ENCODE results near the gene FHIT. TPM values are rescaled to one million over a fixed set of nuclear protein-coding genes. Genes with fewer than 3 reads are reported as not detected.

Gene FHIT
- total and polyA plus RNA-seq, 10 of the 15 experiments (the other 5 are each of a cell fraction or from before 2014, with no cell fraction given), result 4.2 to 14.9 (median 9.4) TPM

DNA sequence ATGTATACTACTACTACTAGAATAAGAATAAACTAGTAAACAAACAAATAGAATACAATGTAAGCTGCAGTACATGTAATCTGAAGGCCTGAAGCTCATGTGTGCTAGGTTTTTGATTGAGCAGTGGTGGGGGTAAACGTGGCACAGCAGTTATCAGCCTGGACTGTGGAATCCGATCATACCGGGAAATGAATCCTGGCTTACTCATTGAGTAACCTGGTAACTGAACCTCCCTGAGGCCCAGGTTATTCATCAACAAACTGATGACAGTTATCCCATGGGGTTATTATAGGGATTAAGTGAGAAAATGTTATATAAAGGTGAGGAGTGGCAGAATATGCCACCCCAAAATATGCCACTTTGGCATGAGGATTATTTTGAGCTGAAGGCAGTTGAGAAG lies 339.1 kb downstream of the FHIT start (continued):
- TF ChIP-seq, protein P1, sequence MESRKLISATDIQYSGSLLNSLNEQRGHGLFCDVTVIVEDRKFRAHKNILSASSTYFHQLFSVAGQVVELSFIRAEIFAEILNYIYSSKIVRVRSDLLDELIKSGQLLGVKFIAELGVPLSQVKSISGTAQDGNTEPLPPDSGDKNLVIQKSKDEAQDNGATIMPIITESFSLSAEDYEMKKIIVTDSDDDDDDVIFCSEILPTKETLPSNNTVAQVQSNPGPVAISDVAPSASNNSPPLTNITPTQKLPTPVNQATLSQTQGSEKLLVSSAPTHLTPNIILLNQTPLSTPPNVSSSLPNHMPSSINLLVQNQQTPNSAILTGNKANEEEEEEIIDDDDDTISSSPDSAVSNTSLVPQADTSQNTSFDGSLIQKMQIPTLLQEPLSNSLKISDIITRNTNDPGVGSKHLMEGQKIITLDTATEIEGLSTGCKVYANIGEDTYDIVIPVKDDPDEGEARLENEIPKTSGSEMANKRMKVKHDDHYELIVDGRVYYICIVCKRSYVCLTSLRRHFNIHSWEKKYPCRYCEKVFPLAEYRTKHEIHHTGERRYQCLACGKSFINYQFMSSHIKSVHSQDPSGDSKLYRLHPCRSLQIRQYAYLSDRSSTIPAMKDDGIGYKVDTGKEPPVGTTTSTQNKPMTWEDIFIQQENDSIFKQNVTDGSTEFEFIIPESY (IDR thresholded peaks at IDR 0.05), result no peak
- TF ChIP-seq ZSCAN29 (IDR thresholded peaks at IDR 0.05) (no peak), DPF2 (IDR thresholded peaks at IDR 0.05) (no peak)
- TF ChIP-seq, protein P2, sequence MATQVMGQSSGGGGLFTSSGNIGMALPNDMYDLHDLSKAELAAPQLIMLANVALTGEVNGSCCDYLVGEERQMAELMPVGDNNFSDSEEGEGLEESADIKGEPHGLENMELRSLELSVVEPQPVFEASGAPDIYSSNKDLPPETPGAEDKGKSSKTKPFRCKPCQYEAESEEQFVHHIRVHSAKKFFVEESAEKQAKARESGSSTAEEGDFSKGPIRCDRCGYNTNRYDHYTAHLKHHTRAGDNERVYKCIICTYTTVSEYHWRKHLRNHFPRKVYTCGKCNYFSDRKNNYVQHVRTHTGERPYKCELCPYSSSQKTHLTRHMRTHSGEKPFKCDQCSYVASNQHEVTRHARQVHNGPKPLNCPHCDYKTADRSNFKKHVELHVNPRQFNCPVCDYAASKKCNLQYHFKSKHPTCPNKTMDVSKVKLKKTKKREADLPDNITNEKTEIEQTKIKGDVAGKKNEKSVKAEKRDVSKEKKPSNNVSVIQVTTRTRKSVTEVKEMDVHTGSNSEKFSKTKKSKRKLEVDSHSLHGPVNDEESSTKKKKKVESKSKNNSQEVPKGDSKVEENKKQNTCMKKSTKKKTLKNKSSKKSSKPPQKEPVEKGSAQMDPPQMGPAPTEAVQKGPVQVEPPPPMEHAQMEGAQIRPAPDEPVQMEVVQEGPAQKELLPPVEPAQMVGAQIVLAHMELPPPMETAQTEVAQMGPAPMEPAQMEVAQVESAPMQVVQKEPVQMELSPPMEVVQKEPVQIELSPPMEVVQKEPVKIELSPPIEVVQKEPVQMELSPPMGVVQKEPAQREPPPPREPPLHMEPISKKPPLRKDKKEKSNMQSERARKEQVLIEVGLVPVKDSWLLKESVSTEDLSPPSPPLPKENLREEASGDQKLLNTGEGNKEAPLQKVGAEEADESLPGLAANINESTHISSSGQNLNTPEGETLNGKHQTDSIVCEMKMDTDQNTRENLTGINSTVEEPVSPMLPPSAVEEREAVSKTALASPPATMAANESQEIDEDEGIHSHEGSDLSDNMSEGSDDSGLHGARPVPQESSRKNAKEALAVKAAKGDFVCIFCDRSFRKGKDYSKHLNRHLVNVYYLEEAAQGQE (IDR thresholded peaks at IDR 0.05; ENCODE audit: low read depth, low read length), result no peak

DNA sequence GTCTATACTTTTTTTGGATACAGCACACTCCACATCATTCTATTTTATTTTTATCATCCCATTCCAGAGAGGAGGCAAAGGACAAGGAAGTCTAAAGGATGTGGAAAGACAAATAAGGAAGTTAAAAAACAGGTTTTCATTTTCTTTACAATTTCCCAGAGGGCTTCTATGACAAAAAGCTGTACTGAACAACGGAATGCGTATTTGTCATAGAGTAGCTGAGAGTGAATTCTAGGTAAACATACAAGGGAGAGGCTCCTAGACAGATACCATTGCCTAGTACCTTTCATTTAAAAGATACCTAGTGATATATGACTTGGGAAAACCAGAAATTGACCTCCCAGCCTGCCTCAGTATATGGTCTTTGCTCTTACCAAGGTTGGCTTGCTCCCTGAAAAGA lies 341.7 kb downstream of the FHIT start:
- H3K27ac ChIP-seq (ENCODE audit: control insufficient read depth, insufficient read depth), result no peak overlapping the region
- WGBS (ENCODE audit: insufficient coverage, insufficient replicate concordance, low lambda C conversion rate, missing lambda C conversion rate), result 98% methylated on average over 2 of the region's 2 CpGs
- no peaks in the 10 kb centered on the region for H4K20me1 ChIP-seq (ENCODE audit: control insufficient read depth, insufficient read depth)
- no peaks in the 10 kb centered on the region for H3K36me3 ChIP-seq (ENCODE audit: control insufficient read depth in 2 of 2, insufficient read depth in 2 of 2, low read length in 1 of 2)
- no peak for TF ChIP-seq ZNF384 (IDR thresholded peaks at IDR 0.05; ENCODE audit: borderline replicate concordance, low read depth, low read length)
- no peak for TF ChIP-seq RELA (IDR thresholded peaks at IDR 0.05; ENCODE audit: borderline replicate concordance, partially characterized antibody)
- no peak for TF ChIP-seq STAT1 (conservative IDR thresholded peaks at IDR 0.05)
- FAIRE-seq (no peak), DNase-seq (ENCODE audit: low read depth, low spot score) (no peak), ATAC-seq (no peak)
- ChIA-PET RAD21 (ENCODE audit: unreplicated experiment) (no interaction called here), CTCF (no interaction called here), SMC1A (ENCODE audit: uncharacterized antibody, unreplicated experiment) (interaction anchor here (0.6 kb wide), 1 partner anchor 1603 kb away, joined by 3 read pairs; no protein-coding TSS in a partner anchor), POLR2A (no interaction called here)
- intact Hi-C loops (cut with micrococcal nuclease; ENCODE audit: unreplicated experiment) (no loop called here), in situ Hi-C loops (cut with MboI) (no loop called here)
- no peaks in the 10 kb centered on the region for H3K9me3 ChIP-seq (replicated peaks; ENCODE audit: control insufficient read depth, insufficient read depth, low read length)
- no peak overlapping the region for H3K4me2 ChIP-seq (ENCODE audit: control insufficient read depth, insufficient read depth)
- H3K27me3 ChIP-seq (replicated peaks in 1 of 2; ENCODE audit: control insufficient read depth in 2 of 2, insufficient read depth in 2 of 2, low read length in 1 of 2), result no peaks in the 10 kb centered on the region
- no peaks in the 10 kb centered on the region for H3K4me1 ChIP-seq (ENCODE audit: control insufficient read depth, insufficient read depth, low read length)
- no peak overlapping the region for H3K9ac ChIP-seq (ENCODE audit: control insufficient read depth, insufficient read depth, low read length)
- no peak overlapping the region for H3K4me3 ChIP-seq
- H3K79me2 ChIP-seq (ENCODE audit: control insufficient read depth, insufficient read depth, low read length), result no peaks in the 10 kb centered on the region
- BruUV-seq (replicated peaks), result no TSS peak
- H2AFZ ChIP-seq (ENCODE audit: control insufficient read depth, low read depth, low read length), result no peak overlapping the region
